ENCODE data around the gene PHOSPHO2. TPM values are rescaled to one million over a fixed set of nuclear protein-coding genes. Genes with fewer than 3 reads are reported as not detected.
A peak's percentile ranks its signal among the peaks of the same experiment; 100 is the strongest.

PHOSPHO2 gene
- total and polyA plus RNA-seq, 9 of the 15 experiments (the other 6 are each of a cell fraction or from before 2014, with no cell fraction given), result 7.8 to 19.1 (median 11.7) TPM

GRCh38 chr2:169734169-169734847, 40.0 kb downstream of the PHOSPHO2 start (continued):
- TF ChIP-seq TFAP4 (CRISPR knock-in tag; IDR thresholded peaks at IDR 0.05; ENCODE audit: borderline replicate concordance) (peak; percentile 39; the same call in 1 of the 2 replicates), ZNF592 (IDR thresholded peaks at IDR 0.05) (peak; percentile 9; the same call in 1 of the 2 replicates), ETV1 (tag; conservative IDR thresholded peaks at IDR 0.05; ENCODE audit: low read depth) (no peak), KDM4B (IDR thresholded peaks at IDR 0.05; ENCODE audit: borderline replicate concordance in 2 of 2, low read depth in 1 of 2) (0 out of 4 replicates have a peak, but pooled peaks of 1 of the 2 experiments have one; percentile 43), SIN3A (IDR thresholded peaks at IDR 0.05; ENCODE audit: borderline replicate concordance in 2 of 2, control insufficient read depth in 1 of 2, low read depth in 2 of 2, low read length in 2 of 2) (peak in 1 of 2 experiments; percentile 8; a peak in 1 of 4 replicates), E2F6 (IDR thresholded peaks at IDR 0.05; ENCODE audit: borderline replicate concordance in 1 of 2, extremely low read depth in 1 of 2, insufficient read depth in 1 of 2, insufficient read length in 1 of 2, low read depth in 1 of 2, low read length in 1 of 2, poor library complexity in 1 of 2, severe bottlenecking in 1 of 2) (peak; percentile 66 to 96), LEF1 (IDR thresholded peaks at IDR 0.05) (0 out of 2 replicates have a peak, but pooled peaks have one; percentile 11), FIP1L1 (IDR thresholded peaks at IDR 0.05; ENCODE audit: low read depth, low read length, poor library complexity, severe bottlenecking) (no peak)
